NCI-H2029 treated with DMSO at 0.1 percent for 48 hours (cell line): ENCODE results near the gene POR.
A peak's percentile ranks its signal among the peaks of the same experiment; 100 is the strongest.

Experiments
- DNase-seq: peaks from one replicate; lab custom pipeline; 2025; lab: John Stamatoyannopoulos, UW

Gene POR

DNA sequence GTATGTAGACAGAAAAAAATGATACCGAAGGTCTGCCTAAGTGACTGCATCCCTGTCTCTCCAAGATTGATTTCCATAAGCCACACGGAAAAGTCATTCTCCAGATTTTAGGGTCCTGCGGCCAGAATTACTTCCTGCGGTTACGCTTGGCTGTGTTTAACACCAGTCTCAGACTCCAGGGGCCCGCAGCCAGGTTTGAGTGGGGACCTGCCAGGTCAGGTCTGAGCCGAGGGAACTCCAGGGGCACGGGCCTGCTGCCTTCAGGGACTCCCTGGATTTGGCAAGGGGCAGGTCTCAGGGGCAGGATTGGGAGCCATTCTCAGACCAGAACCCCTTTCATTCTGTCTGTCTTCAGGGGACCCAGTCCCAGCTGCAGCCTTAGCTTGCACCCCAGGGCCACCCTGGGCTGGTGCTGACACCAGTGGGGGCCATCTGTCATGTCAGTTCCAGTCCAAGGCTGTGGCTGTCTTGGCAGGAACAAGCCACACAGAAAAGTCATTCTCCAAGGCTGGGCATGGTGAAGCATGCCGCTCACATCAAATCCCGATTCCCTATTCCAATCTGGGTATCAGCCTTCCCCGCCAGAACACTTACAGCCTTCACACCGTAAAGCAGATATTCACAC, 40.5 kb downstream of the POR start:
- no peak for DNase-seq

DNA sequence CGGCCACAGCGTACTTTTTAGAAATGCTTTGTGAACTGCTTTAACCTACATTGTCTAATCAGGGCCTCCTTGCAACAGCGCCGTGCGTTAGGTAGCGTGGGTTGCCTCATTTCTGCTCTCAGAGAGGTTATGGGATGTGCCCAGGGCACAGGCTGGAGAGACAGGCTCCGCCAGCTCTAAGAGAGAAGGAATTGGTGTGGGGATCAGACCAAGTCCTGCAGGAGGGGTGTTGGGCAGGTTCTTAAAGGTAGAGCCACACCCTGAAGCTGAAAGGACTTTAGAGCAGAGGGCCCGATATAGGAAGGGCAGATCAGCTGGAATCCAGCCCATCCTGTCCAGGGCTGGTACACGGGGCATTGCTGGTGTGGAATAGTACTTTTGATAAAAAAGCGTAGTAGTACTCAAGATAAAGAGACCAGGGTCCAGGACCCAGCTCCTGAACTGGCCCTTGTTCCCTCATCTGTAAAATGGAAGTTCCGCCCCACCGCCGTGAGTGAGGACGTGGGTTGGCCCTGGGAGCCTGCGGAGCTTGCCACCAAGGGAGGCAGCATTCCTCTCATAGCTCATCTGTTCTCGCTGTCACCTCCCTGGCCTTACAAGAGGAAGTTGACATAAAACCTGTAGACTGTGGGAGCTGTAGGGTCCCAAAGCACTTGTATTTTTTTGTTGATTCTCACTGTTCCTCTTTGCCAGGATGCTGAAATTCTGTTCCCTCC, 42.2 kb downstream of the POR start:
- no peak for DNase-seq

DNA sequence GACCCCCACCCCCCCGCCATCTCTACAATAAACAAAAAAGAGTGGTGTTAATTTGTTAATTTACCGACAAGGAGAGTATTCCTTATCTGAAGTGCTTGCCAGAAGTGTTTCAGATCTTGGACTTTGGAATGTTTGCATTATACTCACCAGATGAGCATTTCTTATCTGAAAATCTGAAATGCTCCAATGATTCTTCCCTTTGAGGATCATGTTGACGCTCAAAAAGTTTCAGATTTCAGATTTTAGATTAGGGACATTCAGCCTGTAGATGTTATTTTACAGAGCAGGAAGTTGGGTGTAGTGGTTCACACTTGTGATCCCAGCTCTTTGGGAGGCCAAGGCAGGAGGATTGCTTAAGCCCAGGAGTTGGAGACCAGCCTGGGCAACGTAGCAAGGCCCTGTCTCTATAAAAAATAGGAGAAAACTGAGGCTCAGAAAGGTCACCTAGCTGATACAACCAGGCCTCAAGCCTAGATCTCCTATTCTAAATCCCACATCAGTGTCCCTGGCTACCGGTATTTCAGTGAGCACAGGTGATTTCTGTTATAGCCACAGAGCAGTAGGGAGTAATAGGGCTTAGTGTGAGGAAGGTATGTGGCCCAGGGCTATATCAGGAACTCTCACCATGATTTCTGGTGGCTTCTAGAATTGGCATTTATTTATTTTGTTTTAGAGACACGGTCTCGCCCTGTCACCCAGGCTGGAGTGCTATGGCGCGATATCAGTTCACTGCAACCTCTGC, 44.0 kb downstream of the POR start:
- DNase-seq: no peak

DNA sequence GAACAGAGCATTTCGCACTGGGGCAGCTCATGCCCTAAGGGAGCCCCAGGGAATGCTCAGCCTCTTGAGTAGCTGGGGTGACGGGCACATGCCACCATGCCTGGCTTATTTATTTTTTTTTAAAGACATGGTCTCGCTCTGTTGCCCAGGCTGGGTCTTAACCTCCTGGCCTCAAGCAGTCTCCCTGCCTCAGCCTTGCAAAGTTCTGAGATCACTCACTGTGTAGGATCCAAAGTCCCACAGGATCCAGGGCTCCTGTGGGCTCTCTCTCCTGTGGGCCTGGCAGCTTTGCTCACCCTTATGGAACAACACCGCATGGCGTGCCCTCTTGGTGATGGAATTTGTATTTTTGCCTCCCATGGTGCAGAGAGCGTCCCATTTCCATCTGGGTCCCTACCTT, 45.4 kb downstream of the POR start:
- no peak for DNase-seq

DNA sequence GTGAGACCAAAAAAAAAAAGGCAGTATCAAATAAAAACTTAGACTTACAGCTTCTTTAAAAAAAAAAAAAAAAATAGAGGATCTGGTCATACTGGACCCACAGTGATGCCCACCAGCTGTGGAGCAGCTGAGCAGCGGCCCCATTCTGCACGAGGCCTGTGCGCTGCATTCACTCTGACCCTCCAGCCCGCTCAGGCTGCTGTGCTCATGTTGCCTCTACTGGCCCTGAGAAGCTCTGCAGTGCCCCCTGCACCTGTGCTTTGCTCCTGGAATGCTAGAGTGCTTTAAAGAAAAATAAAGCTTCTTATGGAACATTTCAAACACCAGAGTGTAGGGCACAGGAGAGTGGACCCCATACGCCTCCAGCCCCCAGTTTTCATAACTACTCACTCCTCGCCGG, 46.3 kb downstream of the POR start:
- no peak for DNase-seq

DNA sequence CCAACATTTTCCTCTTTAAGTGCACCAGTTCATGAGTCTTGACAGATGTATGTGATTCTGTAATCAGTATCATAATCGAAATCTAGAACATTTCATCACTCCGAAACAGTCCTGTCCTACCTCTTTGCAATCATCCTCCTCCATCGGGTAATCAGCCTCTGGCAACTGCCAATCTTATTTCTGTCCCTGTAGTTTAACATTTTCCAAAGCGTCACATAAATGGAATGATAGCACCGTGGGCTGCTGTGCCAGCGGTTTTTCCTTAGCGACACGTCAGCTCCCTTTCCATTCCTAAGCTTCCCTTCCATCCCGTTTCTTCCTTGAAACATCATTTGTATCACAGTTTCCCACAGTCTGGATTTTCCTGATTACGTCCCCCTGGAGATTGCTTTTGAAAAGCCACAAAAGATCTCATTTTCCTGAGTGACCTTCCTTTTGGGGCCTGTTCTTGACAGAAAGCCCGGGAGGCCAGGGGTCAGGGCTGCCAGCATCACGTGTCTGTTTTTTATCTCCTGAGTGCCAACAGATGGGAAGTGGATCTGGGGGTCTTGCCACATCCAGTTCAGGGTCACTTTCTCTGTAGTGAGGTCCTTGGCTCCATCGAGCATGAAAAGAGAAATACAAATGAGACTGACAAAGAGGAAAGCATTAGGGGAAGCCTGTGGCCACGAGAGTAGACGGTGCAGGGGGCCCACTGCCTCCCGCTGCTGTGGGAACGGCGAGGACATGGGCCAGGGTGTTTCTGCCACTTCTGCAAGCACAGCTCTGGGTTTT, 47.8 kb downstream of the POR start:
- DNase-seq: no peak

DNA sequence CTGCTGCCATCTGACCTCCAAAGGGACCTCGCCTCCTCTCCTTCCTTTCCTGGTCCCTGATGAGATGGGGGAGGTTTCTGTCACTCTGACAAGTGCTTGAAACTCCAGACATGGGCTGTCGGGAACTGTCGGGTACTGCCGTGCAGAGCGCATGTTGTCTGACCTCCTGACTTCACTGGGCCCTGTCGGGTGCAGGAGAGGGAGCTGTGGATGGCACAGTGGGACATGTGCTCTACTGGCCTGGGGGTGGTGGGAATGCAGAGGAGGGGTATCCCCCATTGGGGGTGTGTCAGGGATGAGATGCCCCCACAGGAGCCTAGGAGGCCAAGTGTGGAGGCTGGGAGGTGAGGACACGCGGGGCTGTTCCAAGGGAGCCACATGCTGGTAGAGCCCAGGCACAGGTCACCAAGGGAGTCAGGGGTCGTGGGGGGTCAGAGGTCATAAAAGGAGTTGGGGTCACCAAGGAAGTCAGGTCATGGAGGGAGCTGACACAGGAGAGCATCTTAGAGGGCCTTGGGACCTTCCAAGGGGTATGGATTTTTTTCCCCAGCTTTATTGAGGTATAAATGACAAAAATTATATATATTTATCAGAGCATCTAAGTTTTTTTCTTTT, 48.5 kb downstream of the POR start:
- no peak for DNase-seq

DNA sequence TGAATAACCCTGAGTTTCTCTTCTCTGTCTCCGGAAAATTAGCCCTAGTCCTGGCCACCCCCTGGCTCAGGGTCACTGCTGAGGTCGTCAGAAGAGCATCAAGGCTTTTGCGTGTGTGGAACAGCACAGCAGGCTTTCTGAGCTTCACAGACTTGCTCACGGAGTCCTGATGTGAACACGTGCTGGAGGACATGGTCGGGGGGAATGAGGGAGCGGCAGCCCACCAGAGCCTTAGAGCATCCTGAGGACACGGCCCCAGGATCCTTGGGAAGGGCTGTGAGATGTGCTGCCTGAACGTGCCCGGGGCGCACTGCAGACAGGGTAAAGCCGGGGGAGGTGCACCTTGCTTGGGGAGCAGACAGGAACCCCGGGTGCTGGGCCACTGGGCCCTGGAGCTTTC, 50.7 kb downstream of the POR start:
- no peak for DNase-seq

DNA sequence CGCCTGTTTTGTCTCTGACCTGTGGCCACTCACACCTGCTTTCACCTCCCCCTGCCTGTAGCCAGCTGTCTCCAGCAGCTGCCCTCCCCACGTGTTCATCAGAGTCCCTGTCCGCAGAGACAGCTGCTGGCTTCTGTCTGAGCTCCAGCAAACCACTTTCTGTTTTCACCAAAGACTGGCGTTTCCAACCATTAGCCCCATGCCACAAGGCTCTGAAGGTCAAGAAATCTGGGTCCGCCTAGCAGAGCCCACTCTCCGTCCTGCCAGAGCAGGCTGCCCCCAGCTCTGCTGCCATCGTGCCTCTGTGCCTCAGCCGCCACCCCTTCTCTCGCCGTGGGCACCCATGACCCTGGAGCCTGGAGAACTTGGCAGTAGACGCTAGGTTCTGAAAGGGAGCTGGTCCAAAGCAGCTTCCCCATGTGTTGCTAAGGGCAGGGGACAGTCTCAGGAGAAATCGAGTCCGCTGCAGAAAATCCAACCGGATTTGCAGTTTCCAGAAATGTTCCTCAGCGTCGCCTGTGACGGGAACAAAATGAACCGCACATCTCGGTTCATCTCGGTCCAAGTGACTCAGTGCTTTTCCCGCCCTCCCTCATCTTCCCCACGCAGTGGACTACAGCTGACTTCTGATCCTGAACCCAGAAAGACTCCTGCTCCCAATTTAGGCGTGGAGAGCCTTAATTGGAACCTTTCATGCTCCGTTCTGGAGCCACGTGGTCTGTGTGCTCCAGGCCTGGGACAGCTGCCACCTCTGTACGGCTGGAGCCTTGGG, 51.4 kb downstream of the POR start:
- peak; percentile 22 for DNase-seq

DNA sequence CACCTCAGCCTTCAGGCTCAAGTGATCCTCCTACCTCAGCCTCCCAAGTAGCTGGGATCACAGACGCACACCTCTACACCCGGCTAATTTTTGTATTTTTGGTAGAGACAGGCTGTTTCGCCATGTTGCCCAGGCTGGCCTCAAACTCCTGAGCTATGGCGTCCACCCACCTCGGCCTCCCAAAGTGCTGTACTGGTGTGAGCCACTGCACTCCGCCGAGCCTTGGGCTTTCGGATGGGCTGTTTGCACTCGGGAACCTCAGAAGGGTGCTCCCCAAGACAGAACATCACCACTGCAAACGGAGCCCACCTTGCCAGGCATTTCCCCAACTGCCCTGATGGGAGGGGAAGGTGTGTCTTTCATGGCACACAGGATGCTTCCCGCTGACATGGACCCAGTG, 52.1 kb downstream of the POR start:
- no peak for DNase-seq

DNA sequence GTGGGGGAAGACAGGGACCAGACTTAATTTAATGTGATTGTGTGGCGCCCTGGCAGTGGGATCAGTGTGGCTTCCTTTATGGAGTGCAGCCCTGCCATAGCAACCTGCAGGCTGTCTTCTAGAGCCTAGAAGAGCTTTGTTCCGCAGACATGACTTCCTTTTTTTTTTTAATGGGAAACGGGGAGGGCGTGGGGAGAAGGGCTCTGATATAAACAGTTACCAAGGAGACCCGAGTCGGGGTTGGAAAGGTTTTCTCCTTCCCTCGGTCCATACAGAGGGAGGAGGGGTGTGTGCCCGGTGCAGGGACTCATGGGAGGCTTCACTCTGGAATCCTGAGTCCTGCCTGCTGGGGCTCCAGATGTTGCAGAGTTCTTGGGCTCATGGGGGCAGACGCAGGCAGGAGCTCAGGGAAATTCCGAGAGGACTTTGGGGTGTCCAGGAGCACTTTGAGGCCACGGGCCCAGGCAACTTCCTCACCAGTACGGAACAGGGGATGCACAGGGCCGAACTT, 52.6 kb downstream of the POR start:
- DNase-seq: peak; percentile 33

DNA sequence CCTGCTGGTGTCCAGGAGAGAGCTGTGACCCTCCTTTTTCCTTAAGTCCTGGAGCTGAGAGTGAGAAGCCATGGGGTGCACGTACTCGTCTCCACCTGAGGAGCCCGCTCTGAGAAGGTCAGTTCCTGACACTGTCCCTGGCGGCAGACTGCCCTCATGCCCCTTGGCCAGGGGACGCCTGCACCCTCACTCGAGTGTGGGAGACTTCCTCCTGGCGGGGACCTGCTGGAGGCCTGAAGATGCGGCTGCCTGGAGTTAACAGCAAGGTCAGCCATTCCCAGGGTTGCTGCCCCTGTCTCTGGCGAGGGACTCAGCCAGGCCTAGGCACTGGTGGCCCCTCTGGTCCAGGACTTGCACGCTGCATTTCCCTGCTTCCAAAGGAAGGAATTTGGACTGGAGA, 53.1 kb downstream of the POR start:
- DNase-seq: no peak

DNA sequence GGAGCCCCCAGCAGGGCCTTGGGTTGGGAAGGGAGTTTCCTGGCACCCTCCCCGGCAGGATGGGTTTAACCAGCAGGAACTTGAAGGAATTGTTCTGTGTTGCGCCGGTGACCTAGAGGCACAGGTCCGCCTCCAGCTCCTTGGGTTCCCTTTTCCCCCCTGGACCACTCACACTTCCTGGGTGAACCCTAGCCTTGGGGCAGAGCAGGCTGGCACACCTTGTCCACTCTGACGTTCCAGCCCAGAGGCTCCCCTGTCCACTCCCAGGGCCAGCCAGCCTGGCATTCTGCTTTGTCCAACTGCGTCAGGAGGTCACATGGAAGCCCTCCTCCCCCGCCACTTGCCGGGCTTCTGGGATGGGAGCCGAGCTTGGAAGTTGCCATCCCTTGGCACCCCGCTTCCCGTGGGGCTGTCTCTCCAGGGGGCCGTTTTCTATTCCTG, 53.6 kb downstream of the POR start:
- no peak for DNase-seq

DNA sequence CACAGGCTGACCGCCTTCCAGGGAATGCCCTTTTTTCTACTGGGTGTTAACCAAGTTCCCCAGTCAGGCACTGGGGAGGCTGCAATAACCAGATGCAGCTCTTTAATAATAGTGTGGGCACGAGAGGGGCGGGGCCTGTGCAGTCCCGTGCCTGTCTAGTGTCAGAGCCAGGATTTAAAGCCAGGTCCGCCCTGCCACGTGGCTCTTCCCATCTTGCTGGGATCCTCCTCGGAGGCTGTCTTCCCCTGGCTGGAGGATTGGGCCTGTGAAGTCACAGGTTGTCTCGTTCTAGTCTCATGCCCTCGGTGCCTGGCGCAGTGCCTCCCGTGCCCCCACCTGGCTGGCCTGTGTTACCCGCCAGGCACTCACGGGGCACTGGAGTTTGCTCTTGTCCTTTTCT, 54.2 kb downstream of the POR start:
- no peak for DNase-seq

DNA sequence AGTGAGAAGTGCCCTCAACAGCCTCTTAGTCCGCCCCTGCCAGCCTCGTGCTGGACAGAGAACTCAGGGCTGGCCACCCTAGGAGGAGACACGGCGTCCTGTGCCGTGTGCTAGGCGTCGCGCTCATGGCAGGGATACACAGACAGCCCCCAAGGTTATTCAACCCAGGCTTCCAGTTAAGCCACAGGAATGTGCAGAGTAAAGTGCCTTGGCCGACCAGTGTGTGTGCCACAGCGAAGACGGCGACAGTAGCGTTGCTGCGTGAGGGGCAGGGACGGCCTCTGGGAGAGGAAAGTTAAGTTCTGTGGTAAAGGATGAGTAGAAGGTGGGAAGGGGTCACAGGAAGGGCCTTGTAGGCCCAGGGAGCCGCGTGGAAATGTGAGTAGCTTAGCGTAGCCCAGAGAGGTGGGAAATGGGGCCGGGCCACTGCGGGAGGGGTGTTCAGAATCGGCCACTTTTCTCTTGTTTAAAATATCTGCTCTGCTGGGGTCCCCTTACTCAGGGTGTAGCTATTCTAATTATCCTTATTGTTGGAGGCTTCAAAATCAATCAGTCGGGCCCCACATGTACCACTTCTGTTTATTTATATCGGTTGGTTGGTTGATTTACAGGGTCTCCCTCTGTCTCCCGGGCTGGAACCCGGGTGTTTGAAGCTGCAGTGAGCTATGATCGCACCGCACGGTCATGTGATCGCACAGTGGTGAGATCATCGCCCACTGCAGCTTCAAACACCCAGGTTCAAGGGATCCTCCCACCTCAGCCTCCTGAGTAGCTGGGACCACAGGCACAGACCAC, 54.9 kb downstream of the POR start:
- DNase-seq: no peak

DNA sequence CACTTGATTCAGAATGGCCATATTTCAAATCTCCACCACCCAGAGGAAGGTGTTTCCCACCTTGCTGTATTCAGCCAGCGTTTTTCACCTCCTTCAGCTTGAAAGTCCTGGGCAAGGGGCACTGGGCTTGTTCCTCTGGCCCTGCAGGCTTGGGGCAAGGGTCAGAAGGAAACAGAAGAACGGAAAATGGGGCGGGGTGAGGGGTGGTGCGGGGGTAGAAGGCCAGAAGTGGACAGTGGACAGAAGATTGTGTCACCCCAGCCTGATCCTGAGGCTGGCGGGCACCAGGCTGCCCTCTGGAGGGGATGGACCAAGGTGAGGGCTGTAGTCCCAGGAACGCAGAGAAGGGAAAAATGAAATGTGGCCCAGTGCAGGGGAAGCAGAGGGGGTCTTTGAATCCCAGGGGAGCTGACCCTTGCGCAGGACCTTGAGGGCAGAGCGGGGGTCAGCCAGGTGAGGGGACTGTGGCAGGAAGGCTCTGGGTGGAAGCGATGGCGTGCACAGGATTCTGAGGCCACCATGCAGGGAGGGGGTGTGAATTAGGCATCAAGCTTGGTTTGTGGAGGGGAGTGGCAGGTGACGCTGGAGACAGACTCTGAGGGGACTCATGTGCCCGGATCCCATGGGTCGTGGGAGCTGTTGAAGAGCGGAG, 56.5 kb downstream of the POR start:
- no peak for DNase-seq

DNA sequence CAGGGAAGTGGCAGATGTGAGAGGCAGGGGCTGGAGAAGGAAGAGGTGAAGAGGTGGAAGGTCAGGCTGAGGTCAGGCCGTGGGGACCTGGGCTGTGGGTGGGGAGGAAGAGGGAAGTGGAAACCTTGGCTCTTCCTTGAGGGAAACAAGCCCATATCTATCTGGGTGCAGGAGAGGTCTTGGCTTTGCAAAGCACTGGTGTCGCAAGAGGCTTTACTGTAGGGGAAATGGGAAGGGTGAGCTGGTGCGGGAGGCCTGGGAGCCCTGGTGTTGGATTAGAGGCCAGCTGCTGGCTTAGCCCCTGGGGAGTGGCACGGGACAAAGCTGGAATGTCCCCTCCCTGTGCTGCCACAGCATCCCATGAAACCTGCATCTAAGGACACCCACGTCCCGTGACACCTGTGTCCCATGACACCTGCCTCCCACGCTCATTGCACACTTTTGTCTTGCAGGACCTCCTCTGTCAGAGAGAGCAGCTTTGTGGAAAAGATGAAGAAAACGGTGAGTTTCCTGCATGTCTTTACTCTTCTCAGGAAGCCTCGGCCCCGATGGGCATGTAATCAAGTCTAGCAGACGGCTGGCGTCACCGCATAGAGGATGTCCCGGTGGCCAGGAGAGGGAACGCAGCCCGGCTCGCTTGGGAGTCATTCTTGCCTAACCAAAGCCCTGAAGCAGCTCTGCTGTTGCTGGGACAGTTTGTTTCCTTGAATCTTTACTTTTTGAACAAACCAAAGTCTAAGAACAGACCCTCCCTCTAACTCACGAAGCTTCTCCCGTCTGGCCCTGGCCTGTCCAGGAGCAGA, 57.2 kb downstream of the POR start:
- no peak for DNase-seq

DNA sequence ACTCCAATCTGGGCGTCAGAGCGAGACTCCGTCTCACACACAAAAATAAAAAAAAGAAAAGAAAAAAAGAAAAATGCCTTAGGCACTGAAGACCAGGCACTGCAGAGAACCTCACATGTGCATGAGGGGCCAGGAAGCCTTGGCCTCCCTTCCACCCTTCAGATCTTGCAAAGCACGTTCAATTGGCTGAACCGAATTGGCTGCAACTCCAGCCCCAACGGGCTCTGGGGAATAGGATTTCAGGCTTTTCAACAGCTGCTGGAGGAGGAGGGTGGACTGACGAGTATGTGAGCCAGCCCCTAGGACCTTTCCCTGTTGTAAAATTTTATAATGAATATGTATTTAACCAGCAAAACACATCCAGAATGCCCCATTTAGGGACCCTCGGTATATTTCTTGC, 62.8 kb downstream of the POR start:
- DNase-seq: no peak
